ENCODE results near the gene BTG2.
A peak's percentile ranks its signal among the peaks of the same experiment; 100 is the strongest.

BTG2 gene

GRCh38 chr1:203286161-203286984, 18.9 kb upstream of the BTG2 start:
- Histone ChIP-seq H3K27me3 (ENCODE audit: control insufficient read depth in 1 of 2, insufficient read depth in 2 of 2, low read length in 2 of 2) (no peaks in the 10 kb centered on the region), H3K4me3 (ENCODE audit: low read length in 2 of 2) (peak overlapping the region in 1 of 2 donors; percentile 30), H3K4me1 (ENCODE audit: control insufficient read depth, insufficient read depth, low read length) (peaks cover 71% of the 10 kb centered on the region), H3K27ac (ENCODE audit: low read length) (peak overlapping the region; percentile 80), H3K9ac (ENCODE audit: low read length in 2 of 2) (peak overlapping the region; percentile 36 to 58), H3K9me3 (ENCODE audit: control insufficient read depth in 2 of 2, low read length in 2 of 2) (no peaks in the 10 kb centered on the region), H3K36me3 (ENCODE audit: control insufficient read depth in 2 of 2, insufficient read depth in 2 of 2, low read length in 2 of 2) (no peaks in the 10 kb centered on the region)

- no peaks in the 10 kb centered on the region for H3K9me3 ChIP-seq (ENCODE audit: control insufficient read depth in 2 of 2, low read length in 2 of 2)
- no peak overlapping the region for H3K4me3 ChIP-seq (ENCODE audit: low read length in 2 of 2)
- no peaks in the 10 kb centered on the region for H3K27me3 ChIP-seq (ENCODE audit: control insufficient read depth in 1 of 2, insufficient read depth in 2 of 2, low read length in 2 of 2)
- no peaks in the 10 kb centered on the region for H3K36me3 ChIP-seq (ENCODE audit: control insufficient read depth in 2 of 2, insufficient read depth in 2 of 2, low read length in 2 of 2)
- H3K27ac ChIP-seq (ENCODE audit: low read length) = peak overlapping the region; percentile 80
- peaks cover 70% of the 10 kb centered on the region for H3K4me1 ChIP-seq (ENCODE audit: control insufficient read depth, insufficient read depth, low read length)
- peak overlapping the region; percentile 36 to 47 for H3K9ac ChIP-seq (ENCODE audit: low read length in 2 of 2)
Observed at GRCh38 chr1:203287109-203287893, 18.0 kb upstream of the BTG2 start.

GRCh38 chr1:203287898-203288297, 17.4 kb upstream of the BTG2 start:
- Histone ChIP-seq H3K27ac (ENCODE audit: low read length) (peak overlapping the region; percentile 80), H3K36me3 (ENCODE audit: control insufficient read depth in 2 of 2, insufficient read depth in 2 of 2, low read length in 2 of 2) (no peaks in the 10 kb centered on the region), H3K9ac (ENCODE audit: low read length in 2 of 2) (peak overlapping the region in 1 of 2 donors; percentile 27), H3K27me3 (ENCODE audit: control insufficient read depth in 1 of 2, insufficient read depth in 2 of 2, low read length in 2 of 2) (no peaks in the 10 kb centered on the region), H3K4me1 (ENCODE audit: control insufficient read depth, insufficient read depth, low read length) (peaks cover 64% of the 10 kb centered on the region), H3K9me3 (ENCODE audit: control insufficient read depth in 2 of 2, low read length in 2 of 2) (no peaks in the 10 kb centered on the region), H3K4me3 (ENCODE audit: low read length in 2 of 2) (no peak overlapping the region)

GRCh38 chr1:203288400-203288799, 16.9 kb upstream of the BTG2 start:
- no peaks in the 10 kb centered on the region for H3K27me3 ChIP-seq (ENCODE audit: control insufficient read depth in 1 of 2, insufficient read depth in 2 of 2, low read length in 2 of 2)
- no peak overlapping the region for H3K9ac ChIP-seq (ENCODE audit: low read length in 2 of 2)
- H3K9me3 ChIP-seq (ENCODE audit: control insufficient read depth in 2 of 2, low read length in 2 of 2) = no peaks in the 10 kb centered on the region
- peaks cover 63% of the 10 kb centered on the region for H3K4me1 ChIP-seq (ENCODE audit: control insufficient read depth, insufficient read depth, low read length)
- H3K36me3 ChIP-seq (ENCODE audit: control insufficient read depth in 2 of 2, insufficient read depth in 2 of 2, low read length in 2 of 2) = no peaks in the 10 kb centered on the region
- H3K4me3 ChIP-seq (ENCODE audit: low read length in 2 of 2) = no peak overlapping the region
- peak overlapping the region; percentile 99 for H3K27ac ChIP-seq (ENCODE audit: low read length)

GRCh38 chr1:203289281-203289981, 15.9 kb upstream of the BTG2 start:
- Histone ChIP-seq H3K4me3 (ENCODE audit: low read length in 2 of 2) (peak overlapping the region; percentile 53 to 65), H3K9ac (ENCODE audit: low read length in 2 of 2) (peak overlapping the region; percentile 87 to 89), H3K27ac (ENCODE audit: low read length) (peak overlapping the region; percentile 99), H3K36me3 (ENCODE audit: control insufficient read depth in 2 of 2, insufficient read depth in 2 of 2, low read length in 2 of 2) (no peaks in the 10 kb centered on the region), H3K4me1 (ENCODE audit: control insufficient read depth, insufficient read depth, low read length) (peaks cover 59% of the 10 kb centered on the region), H3K27me3 (ENCODE audit: control insufficient read depth in 1 of 2, insufficient read depth in 2 of 2, low read length in 2 of 2) (no peaks in the 10 kb centered on the region), H3K9me3 (ENCODE audit: control insufficient read depth in 2 of 2, low read length in 2 of 2) (no peaks in the 10 kb centered on the region)

GRCh38 chr1:203289982-203290260, 15.4 kb upstream of the BTG2 start:
- H3K4me1 ChIP-seq (ENCODE audit: control insufficient read depth, insufficient read depth, low read length) = peaks cover 54% of the 10 kb centered on the region
- peak overlapping the region; percentile 99 for H3K27ac ChIP-seq (ENCODE audit: low read length)
- H3K4me3 ChIP-seq (ENCODE audit: low read length in 2 of 2) = peak overlapping the region; percentile 53 to 65
- no peaks in the 10 kb centered on the region for H3K27me3 ChIP-seq (ENCODE audit: control insufficient read depth in 1 of 2, insufficient read depth in 2 of 2, low read length in 2 of 2)
- H3K9ac ChIP-seq (ENCODE audit: low read length in 2 of 2) = peak overlapping the region; percentile 87 to 89
- no peaks in the 10 kb centered on the region for H3K9me3 ChIP-seq (ENCODE audit: control insufficient read depth in 2 of 2, low read length in 2 of 2)
- no peaks in the 10 kb centered on the region for H3K36me3 ChIP-seq (ENCODE audit: control insufficient read depth in 2 of 2, insufficient read depth in 2 of 2, low read length in 2 of 2)

- peaks cover 54% of the 10 kb centered on the region for H3K4me1 ChIP-seq (ENCODE audit: control insufficient read depth, insufficient read depth, low read length)
- H3K4me3 ChIP-seq (ENCODE audit: low read length in 2 of 2) = peak overlapping the region; percentile 53 to 65
- peak overlapping the region; percentile 87 to 89 for H3K9ac ChIP-seq (ENCODE audit: low read length in 2 of 2)
Observed at GRCh38 chr1:203290261-203291089, 14.8 kb upstream of the BTG2 start.

GRCh38 chr1:203291201-203292096, 13.9 kb upstream of the BTG2 start:
- peak overlapping the region in 1 of 2 donors; percentile 64 for H3K4me3 ChIP-seq (ENCODE audit: low read length in 2 of 2)
- H3K27ac ChIP-seq (ENCODE audit: low read length) = peak overlapping the region; percentile 99
- no peaks in the 10 kb centered on the region for H3K36me3 ChIP-seq (ENCODE audit: control insufficient read depth in 2 of 2, insufficient read depth in 2 of 2, low read length in 2 of 2)
- peak overlapping the region; percentile 55 to 75 for H3K9ac ChIP-seq (ENCODE audit: low read length in 2 of 2)
- H3K27me3 ChIP-seq (ENCODE audit: control insufficient read depth in 1 of 2, insufficient read depth in 2 of 2, low read length in 2 of 2) = no peaks in the 10 kb centered on the region
- peaks cover 46% of the 10 kb centered on the region for H3K4me1 ChIP-seq (ENCODE audit: control insufficient read depth, insufficient read depth, low read length)
- H3K9me3 ChIP-seq (ENCODE audit: control insufficient read depth in 2 of 2, low read length in 2 of 2) = no peaks in the 10 kb centered on the region

More at GRCh38 chr1:203290261-203291089, 14.8 kb upstream of the BTG2 start:
- H3K9me3 ChIP-seq (ENCODE audit: control insufficient read depth in 2 of 2, low read length in 2 of 2) = no peaks in the 10 kb centered on the region
- H3K27ac ChIP-seq (ENCODE audit: low read length) = peak overlapping the region; percentile 99
- no peaks in the 10 kb centered on the region for H3K27me3 ChIP-seq (ENCODE audit: control insufficient read depth in 1 of 2, insufficient read depth in 2 of 2, low read length in 2 of 2)
- no peaks in the 10 kb centered on the region for H3K36me3 ChIP-seq (ENCODE audit: control insufficient read depth in 2 of 2, insufficient read depth in 2 of 2, low read length in 2 of 2)

- H3K9ac ChIP-seq (ENCODE audit: low read length in 2 of 2) = no peak overlapping the region
- H3K4me1 ChIP-seq (ENCODE audit: control insufficient read depth, insufficient read depth, low read length) = peaks cover 11% of the 10 kb centered on the region
- H3K9me3 ChIP-seq (ENCODE audit: control insufficient read depth in 2 of 2, low read length in 2 of 2) = no peaks in the 10 kb centered on the region
- no peak overlapping the region for H3K27ac ChIP-seq (ENCODE audit: low read length)
- H3K4me3 ChIP-seq (ENCODE audit: low read length in 2 of 2) = no peak overlapping the region
- no peaks in the 10 kb centered on the region for H3K36me3 ChIP-seq (ENCODE audit: control insufficient read depth in 2 of 2, insufficient read depth in 2 of 2, low read length in 2 of 2)
- H3K27me3 ChIP-seq (ENCODE audit: control insufficient read depth in 1 of 2, insufficient read depth in 2 of 2, low read length in 2 of 2) = no peaks in the 10 kb centered on the region
Observed at GRCh38 chr1:203295796-203296195, 9.5 kb upstream of the BTG2 start.

Data from stomach smooth muscle (tissue), 2 donors.